ENCODE results near the gene BANP.
"Not testable (repeated sequence)": the region's sequence is repeated elsewhere in the genome, so short reads cannot be mapped to it uniquely, and the experiment has no call there.

Gene BANP

DNA sequence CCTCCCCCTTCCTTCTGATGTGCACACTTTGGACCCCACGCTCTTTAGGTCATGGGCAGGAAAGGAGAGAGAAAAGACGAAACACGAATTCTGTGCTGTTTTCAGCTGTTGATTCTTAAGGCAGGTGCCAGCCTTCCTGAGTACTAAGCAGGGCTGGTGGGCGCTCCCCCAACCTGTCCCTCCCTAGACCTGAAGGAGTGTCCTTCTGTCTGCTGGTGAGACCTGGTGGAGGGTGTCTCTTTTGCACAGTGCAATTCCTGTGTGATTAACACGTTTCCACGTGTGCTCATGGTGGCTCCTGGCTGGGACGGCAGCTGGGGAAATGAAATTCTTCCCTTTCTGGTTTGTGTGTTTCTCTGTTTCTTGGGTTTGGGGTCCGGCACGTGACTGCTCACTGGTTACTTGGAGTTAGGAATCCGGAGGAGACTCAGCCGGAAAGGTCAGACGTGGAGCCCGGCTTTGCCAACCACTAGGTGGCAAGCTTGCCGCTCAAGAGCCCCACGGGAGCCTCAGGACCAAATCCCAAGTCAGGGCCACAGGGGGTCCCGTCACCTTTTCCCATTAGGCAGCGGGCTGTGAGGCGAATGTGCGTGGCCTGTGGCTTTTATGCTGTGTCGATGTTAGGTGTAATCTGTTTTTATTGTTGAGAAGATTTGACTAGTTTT is 32.0 kb downstream of the BANP start:
- H3K4me3 ChIP-seq (ENCODE audit: control insufficient read depth, low read depth, low read length); DNase-seq (ENCODE audit: low read depth): not testable (repeated sequence)
- TF ChIP-seq, protein P1, sequence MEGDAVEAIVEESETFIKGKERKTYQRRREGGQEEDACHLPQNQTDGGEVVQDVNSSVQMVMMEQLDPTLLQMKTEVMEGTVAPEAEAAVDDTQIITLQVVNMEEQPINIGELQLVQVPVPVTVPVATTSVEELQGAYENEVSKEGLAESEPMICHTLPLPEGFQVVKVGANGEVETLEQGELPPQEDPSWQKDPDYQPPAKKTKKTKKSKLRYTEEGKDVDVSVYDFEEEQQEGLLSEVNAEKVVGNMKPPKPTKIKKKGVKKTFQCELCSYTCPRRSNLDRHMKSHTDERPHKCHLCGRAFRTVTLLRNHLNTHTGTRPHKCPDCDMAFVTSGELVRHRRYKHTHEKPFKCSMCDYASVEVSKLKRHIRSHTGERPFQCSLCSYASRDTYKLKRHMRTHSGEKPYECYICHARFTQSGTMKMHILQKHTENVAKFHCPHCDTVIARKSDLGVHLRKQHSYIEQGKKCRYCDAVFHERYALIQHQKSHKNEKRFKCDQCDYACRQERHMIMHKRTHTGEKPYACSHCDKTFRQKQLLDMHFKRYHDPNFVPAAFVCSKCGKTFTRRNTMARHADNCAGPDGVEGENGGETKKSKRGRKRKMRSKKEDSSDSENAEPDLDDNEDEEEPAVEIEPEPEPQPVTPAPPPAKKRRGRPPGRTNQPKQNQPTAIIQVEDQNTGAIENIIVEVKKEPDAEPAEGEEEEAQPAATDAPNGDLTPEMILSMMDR (IDR thresholded peaks at IDR 0.05; ENCODE audit: control insufficient read depth, insufficient read depth, low read depth, low read length, missing control alignments) = peak; percentile 56

- H3K4me3 ChIP-seq (ENCODE audit: control insufficient read depth, low read depth, low read length); DNase-seq (ENCODE audit: low read depth): not testable (repeated sequence)
These were observed 32.5 kb downstream of the BANP start for GRCh38 chr16:87983737-87984097.

GRCh38 chr16:87984180-87984579 is 32.9 kb downstream of the BANP start:
- not testable (repeated sequence) for DNase-seq (ENCODE audit: low read depth); H3K4me3 ChIP-seq (ENCODE audit: control insufficient read depth, low read depth, low read length)

GRCh38 chr16:87984632-87985267 is 33.5 kb downstream of the BANP start:
- DNase-seq (ENCODE audit: low read depth) = no peak
- TF ChIP-seq, protein P1 (IDR thresholded peaks at IDR 0.05; ENCODE audit: control insufficient read depth, insufficient read depth, low read depth, low read length, missing control alignments) = no peak
- no peak overlapping the region for H3K4me3 ChIP-seq (ENCODE audit: control insufficient read depth, low read depth, low read length)

GRCh38 chr16:87985493-87985892 is 34.3 kb downstream of the BANP start:
- H3K4me3 ChIP-seq (ENCODE audit: control insufficient read depth, low read depth, low read length); DNase-seq (ENCODE audit: low read depth): not testable (repeated sequence)

DNA sequence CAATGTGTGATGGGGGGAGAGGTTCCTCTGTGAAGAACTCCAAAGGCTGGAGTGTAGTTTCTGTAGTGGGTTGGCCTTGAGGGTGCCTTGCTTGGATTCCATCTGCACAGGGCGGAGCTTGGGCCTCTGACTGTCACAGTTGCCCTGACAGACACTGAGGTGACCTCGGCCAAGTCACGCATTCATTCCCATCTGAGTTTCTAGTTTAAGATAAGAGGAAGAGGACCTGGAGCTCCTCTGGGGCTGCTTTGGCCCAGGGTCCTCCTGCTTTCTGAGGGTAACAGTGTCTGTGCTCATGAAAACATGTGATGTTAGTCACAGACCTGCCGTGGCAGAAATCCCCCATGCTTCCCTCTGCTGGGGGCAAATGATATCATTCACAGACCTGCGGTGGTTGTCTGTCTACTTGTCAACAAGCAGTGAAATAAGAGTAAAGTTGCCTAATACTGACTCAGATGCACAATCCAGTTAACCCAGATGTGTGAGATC is 35.2 kb downstream of the BANP start:
- DNase-seq (ENCODE audit: low read depth); H3K4me3 ChIP-seq (ENCODE audit: control insufficient read depth, low read depth, low read length): not testable (repeated sequence)
- TF ChIP-seq, protein P1 (IDR thresholded peaks at IDR 0.05; ENCODE audit: control insufficient read depth, insufficient read depth, low read depth, low read length, missing control alignments) = peak; percentile 14

DNA sequence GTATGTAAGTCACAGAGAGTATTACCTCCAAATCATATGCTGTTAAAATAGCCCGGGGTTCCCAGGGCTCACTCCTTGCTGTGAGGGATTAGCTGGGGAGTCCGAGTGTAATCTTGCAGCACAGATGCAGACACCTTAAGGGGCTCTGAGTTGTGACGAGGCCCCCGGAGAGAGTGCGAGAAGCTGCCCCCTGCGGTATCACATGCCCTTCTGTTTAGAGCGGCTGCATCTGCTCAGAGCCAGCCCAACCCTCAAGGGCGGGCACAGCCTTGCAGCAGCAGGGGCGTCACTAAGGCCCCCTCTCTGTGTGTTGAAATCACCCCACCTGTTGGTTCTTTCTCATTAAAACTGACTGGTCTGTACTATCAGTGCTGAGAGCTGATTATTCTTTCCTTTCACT is 37.4 kb downstream of the BANP start:
- not testable (repeated sequence) for DNase-seq (ENCODE audit: low read depth); H3K4me3 ChIP-seq (ENCODE audit: control insufficient read depth, low read depth, low read length)

- not testable (repeated sequence) for DNase-seq (ENCODE audit: low read depth); H3K4me3 ChIP-seq (ENCODE audit: control insufficient read depth, low read depth, low read length)
These were observed 39.0 kb downstream of the BANP start for GRCh38 chr16:87990254-87990653.

DNA sequence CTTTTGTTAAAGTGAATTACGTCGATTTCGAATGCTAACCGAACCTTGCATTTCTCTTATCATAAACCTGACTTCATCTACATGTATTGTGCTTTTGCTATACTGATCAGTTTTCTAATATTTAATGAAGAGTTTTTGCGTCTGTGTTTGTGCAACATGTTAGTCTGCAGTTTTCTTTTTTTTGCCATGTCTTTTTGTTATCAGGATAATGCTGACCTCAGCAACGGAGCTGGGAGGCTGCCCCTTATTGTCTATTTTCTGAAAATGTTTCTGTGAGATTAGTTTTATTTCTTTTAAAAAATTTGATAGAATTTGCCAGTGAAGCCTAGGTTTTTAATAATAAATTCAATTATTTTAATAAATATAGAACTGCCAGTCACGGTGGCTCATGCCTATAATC is 40.9 kb downstream of the BANP start:
- not testable (repeated sequence) for DNase-seq (ENCODE audit: low read depth); H3K4me3 ChIP-seq (ENCODE audit: control insufficient read depth, low read depth, low read length)

DNA sequence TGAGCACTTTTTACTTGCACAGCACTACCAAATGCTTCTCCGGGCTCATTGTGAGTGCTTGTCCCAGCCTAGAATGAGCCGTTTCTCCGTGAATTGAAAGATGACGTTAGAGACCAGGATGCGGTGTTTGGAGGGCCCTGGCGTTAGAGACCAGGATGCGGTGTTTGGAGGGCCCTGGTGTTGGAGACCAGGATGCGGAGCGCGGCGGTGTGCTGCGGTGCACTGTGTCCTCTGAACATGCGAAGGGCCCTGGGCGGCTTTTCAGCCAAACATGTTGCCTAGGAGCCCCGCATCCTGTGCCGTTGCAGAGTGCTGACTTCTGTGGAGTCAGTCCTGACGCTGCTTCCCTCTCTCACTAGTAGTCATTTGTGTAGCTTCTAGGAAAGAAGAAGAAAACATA is 42.7 kb downstream of the BANP start:
- no peak for DNase-seq (ENCODE audit: low read depth)
- TF ChIP-seq, protein P1 (IDR thresholded peaks at IDR 0.05; ENCODE audit: control insufficient read depth, insufficient read depth, low read depth, low read length, missing control alignments) = no peak
- no peak overlapping the region for H3K4me3 ChIP-seq (ENCODE audit: control insufficient read depth, low read depth, low read length)
